ENCODE data around the gene FARSB.

The FARSB gene

DNA sequence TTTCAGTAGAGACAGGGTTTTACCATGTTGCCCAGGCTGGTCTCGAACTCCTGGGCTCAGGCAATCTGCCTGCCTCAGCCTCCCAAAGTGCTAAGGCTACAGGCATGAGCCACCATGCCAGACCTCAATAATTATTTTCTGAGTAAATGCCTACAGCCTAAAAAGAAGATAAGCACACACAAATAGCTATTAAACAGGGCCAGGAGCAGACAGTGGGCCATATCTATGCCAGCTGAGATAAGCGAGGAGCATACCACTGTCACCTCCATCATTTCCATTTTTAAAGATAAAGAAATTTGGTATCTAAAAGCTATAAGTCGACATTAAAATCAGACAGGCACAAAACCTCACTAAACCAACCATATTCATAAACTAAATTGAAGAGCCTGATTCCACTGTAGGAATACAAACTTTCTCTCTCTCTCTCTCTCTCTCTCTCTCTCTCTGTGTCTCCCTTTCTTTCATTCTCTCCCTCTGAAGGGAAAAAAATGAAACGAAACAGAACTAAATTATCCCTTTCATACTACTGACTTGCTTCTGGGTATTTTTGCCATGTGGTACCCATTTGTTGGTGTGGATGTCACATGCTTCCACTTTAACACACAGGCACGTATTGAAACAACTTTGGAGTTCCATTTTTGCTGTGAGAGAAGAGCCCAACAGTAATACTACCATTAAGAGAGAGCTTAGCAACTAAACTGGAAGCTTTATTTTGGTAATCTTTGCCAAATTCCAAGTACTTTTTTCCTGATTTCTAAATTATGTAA is 51.0 kb downstream of the FARSB start:
- TF ChIP-seq, protein P1, sequence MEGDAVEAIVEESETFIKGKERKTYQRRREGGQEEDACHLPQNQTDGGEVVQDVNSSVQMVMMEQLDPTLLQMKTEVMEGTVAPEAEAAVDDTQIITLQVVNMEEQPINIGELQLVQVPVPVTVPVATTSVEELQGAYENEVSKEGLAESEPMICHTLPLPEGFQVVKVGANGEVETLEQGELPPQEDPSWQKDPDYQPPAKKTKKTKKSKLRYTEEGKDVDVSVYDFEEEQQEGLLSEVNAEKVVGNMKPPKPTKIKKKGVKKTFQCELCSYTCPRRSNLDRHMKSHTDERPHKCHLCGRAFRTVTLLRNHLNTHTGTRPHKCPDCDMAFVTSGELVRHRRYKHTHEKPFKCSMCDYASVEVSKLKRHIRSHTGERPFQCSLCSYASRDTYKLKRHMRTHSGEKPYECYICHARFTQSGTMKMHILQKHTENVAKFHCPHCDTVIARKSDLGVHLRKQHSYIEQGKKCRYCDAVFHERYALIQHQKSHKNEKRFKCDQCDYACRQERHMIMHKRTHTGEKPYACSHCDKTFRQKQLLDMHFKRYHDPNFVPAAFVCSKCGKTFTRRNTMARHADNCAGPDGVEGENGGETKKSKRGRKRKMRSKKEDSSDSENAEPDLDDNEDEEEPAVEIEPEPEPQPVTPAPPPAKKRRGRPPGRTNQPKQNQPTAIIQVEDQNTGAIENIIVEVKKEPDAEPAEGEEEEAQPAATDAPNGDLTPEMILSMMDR (IDR thresholded peaks at IDR 0.05; ENCODE audit: control insufficient read depth, insufficient read depth, low read depth, low read length, missing control alignments), result no peak
- no peak overlapping the region for H3K4me3 ChIP-seq (ENCODE audit: control insufficient read depth, low read depth, low read length)
- DNase-seq (ENCODE audit: low read depth), result no peak

DNA sequence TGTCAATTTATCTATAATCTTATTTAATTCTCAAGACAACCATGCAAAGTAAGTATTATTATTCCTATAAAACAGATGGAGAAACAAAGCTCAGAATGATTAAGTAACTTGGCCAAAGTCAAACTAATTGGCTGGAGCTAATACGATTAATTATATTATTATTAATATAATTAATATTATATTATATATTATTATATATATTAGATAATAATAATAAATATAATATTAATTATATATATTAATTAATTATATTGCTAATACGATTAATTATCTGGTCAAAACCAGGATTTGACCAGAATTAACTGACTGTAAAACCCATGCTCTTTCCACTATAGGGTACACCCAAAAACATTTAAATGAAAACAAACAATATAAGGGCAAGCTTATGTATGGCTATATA is 52.4 kb downstream of the FARSB start:
- no peak for DNase-seq (ENCODE audit: low read depth)
- TF ChIP-seq, protein P1 (IDR thresholded peaks at IDR 0.05; ENCODE audit: control insufficient read depth, insufficient read depth, low read depth, low read length, missing control alignments), result no peak
- no peak overlapping the region for H3K4me3 ChIP-seq (ENCODE audit: control insufficient read depth, low read depth, low read length)

DNA sequence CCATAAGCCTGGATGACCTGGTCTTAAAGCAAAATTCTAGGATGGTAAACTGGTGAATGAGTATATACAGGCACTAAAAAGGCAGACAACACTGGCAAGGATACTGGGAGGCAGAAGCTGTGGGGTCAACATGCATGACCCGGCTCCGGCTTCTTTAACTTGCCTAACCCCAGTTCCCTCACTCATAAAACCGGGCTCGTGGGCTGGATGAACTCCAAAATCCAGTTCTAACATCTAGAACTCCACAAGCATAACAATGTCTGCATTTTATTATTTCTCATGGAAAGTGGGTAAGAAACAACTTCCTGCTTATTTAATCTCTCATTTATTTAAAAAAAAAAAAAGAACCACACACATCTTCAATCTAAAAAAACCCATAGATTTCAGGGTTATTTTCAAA is 57.3 kb downstream of the FARSB start:
- TF ChIP-seq, protein P1 (IDR thresholded peaks at IDR 0.05; ENCODE audit: control insufficient read depth, insufficient read depth, low read depth, low read length, missing control alignments), result no peak
- no peak for DNase-seq (ENCODE audit: low read depth)
- H3K4me3 ChIP-seq (ENCODE audit: control insufficient read depth, low read depth, low read length), result no peak overlapping the region

DNA sequence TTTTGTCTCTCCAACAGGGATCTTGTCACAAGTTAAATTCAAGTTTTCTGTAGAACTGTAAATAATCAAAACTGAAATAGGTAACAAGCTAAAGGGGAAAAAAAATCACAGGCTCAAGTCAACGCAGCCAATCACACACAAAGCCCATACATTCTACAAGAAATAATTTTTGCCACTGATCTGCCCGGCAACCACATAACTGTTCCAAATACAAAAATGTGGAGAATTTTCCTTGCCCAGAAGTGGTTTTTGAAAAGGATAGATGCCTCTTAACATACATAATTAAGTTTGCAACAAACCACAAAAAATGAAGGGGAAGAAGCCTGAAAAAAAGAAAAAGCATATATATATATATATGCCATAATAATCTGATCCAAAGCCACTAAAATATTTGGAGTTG is 60.3 kb downstream of the FARSB start:
- TF ChIP-seq, protein P1 (IDR thresholded peaks at IDR 0.05; ENCODE audit: control insufficient read depth, insufficient read depth, low read depth, low read length, missing control alignments), result no peak
- no peak for DNase-seq (ENCODE audit: low read depth)

DNA sequence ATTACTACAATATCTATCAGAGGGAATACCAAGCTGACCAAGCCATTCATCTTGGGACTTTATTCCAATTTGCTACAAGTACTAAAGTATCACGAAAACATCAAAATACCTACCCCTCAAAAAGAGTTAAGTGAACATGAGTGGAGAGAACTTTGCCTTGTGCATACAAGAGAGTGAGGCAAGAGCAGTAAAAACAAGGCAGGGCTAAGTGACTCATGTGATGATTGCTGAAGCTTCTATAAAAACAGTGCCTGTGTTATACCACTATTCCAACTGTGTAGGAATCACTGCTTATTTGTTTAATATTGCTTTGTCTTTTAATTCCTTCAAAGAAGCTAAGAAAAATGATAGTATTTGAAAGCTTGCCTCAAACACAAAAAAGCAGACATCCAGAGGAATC is 61.2 kb downstream of the FARSB start:
- H3K4me3 ChIP-seq (ENCODE audit: control insufficient read depth, low read depth, low read length), result no peak overlapping the region
- TF ChIP-seq, protein P1 (IDR thresholded peaks at IDR 0.05; ENCODE audit: control insufficient read depth, insufficient read depth, low read depth, low read length, missing control alignments), result no peak
- no peak for DNase-seq (ENCODE audit: low read depth)

More for the DNA sequence above, 60.3 kb downstream of the FARSB start:
- H3K4me3 ChIP-seq (ENCODE audit: control insufficient read depth, low read depth, low read length), result no peak overlapping the region

DNA sequence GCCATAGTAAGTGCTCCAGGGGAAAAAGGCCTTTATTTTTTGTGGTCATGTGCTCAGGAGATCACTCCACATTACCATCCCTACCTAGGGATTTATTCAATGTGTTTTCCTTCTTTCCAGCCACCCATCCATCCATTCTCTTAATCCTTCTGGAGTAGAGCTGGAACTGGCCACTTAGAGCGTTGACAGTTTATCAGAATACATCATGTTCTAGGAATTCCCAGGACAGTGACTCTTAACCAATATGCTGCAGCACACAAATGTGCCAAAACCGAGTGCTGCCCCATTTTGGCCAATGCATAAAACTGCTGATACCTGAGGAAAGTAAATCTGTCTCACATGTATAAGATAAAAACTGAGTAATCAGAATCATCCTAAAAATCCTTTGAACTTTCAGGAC is 63.7 kb downstream of the FARSB start:
- no peak overlapping the region for H3K4me3 ChIP-seq (ENCODE audit: control insufficient read depth, low read depth, low read length)
- DNase-seq (ENCODE audit: low read depth), result no peak
- TF ChIP-seq, protein P1 (IDR thresholded peaks at IDR 0.05; ENCODE audit: control insufficient read depth, insufficient read depth, low read depth, low read length, missing control alignments), result no peak
